ENCODE results near the gene CBFA2T3.

GRCh38 chr16:88921591-88921990 lies 55.4 kb downstream of the CBFA2T3 start:
- TF ChIP-seq POLR2A (IDR thresholded peaks at IDR 0.05; ENCODE audit: low read length), result no peak
- no peak for TF ChIP-seq GATA1 (IDR thresholded peaks at IDR 0.05; ENCODE audit: low read depth, low read length)

All from erythroblast (primary cell).